HG02610 (cell line): ENCODE data around the gene CNOT2.

Experiments used
- ATAC-seq: cut with Tn5 transposase; IDR thresholded peaks from one replicate; pipeline ENCODE4 v1.9.1; 2021; ENCODE audit warnings: mild to moderate bottlenecking, moderate library complexity; ENCODE audit not compliant: unreplicated experiment

CNOT2 gene, protein sequence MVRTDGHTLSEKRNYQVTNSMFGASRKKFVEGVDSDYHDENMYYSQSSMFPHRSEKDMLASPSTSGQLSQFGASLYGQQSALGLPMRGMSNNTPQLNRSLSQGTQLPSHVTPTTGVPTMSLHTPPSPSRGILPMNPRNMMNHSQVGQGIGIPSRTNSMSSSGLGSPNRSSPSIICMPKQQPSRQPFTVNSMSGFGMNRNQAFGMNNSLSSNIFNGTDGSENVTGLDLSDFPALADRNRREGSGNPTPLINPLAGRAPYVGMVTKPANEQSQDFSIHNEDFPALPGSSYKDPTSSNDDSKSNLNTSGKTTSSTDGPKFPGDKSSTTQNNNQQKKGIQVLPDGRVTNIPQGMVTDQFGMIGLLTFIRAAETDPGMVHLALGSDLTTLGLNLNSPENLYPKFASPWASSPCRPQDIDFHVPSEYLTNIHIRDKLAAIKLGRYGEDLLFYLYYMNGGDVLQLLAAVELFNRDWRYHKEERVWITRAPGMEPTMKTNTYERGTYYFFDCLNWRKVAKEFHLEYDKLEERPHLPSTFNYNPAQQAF

DNA sequence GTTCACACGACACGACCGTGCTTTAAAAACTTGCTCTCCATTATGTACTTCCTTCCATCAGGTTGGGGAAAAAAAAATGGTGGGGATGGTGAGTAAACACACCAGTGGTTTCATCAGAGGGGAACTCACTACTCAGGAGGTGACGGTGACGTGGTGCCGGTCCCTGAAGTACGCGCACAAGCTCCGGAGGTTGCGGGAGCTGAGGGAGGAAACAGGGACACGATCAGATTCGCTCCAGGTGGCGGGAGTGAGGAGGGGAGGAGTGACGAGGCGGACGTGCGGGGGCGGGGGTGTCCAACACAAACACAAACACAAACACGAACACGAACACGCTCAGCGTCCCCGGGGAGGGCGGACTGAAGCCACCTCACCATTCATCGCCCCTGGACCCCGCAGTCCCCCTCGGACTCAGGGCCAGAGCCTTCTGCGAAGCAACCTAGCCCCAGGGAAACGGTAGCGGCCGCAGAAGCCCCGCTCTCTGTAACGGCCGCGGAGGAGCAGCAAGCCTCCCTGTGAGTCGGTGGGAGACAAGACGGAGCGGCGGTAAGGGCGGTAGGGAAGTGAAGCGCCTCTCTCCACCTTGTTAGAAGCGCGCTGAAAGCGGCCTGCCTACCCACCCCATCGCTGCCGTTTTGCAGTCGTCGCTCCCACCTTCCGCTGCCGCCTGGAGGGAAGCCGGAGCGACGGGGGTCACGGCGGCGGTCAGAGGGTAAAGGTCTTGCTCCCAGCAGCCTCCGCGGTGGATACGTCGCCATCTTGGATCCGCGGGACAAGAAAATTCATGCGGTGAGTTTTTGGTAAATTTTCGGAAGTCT lies at the start of gene CNOT2:
TSS of gene CNOT2 (plus strand) at position 739 of the 815 bp plus-strand sequence. CDS start 34,794 bp downstream, outside the sequence.
- ATAC-seq = peak; percentile 65

GRCh38 chr12:70194076-70194475 lies 49.2 kb upstream of the CNOT2 start:
- ATAC-seq = no peak

DNA sequence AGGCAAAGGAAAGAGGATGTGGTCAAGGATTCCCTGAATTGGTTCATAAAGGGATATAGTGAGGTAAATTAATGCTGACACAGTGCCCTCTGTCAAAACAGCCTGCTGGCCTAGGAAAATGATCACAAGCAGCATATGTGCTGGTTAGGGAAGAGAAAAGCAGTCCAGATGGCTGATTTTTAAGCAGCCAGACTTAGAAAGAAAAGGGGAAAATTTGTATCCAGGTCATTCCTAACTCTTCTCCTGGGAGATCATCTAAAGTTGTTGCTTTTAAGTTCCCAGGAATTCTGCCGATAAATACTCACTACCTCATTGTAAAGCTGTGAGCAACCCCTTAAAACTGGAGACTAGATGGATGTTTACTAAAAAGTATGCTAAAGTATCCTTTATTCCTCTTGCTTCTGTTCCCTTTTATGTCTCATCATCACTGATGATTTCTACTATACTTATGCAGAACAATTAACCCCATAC lies 46.4 kb upstream of the CNOT2 start:
- no peak for ATAC-seq

DNA sequence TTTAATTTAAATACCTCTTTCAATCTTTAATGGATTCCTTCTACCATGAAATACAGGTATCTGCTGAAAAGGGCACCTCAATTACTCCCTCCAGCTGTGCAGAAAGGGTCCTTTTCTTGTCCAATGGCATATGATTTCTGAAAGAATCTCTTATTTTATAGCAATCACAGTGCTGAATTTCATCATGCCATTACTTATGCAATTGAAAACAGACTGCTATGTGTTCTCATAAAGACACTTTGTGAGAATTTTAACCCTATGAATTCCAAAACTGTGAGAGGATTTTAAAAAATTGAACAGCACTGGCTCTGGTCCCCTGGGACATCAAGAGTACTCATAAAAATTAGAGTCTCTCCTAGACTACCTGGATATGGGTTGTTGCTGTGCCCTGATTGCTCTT lies 45.9 kb upstream of the CNOT2 start:
- ATAC-seq = no peak

- ATAC-seq = no peak
These were observed 29.5 kb upstream of the CNOT2 start for GRCh38 chr12:70213707-70214106.

DNA sequence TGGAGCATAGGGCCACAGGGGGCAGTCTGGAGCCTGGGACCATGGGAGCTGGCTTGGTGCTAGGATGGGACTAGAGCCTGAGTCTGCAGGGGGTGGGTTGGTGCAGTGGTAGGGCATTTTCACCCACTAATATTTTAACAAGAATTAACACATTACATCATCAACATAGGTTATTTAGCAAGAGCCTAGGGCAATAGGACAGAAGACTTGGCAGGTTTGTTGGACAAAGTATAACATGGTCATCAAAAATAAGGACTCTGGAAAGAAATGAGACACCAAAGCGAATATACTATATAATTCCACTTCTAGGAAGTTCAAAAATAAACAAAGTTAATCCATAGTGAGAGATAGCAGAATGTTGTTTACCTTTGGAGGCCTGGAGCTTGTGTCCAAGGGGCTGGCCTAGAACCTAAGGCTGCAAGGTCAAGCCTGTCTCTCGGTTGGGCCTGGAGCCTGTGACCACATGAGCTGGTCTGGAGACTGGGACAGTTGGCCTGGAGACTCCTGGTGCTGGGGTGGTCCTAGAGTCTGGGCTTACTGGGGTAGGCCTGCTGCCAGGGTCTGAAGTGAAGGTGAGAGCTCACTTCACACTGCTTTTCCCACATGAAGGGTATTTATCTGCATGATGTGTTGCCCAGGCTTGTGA lies 28.1 kb upstream of the CNOT2 start:
- no peak for ATAC-seq

- no peak for ATAC-seq
These were observed 25.8 kb upstream of the CNOT2 start for GRCh38 chr12:70217416-70217815.

GRCh38 chr12:70221626-70222025 lies 21.6 kb upstream of the CNOT2 start:
- ATAC-seq = no peak

- ATAC-seq = no peak
These were observed 15.3 kb upstream of the CNOT2 start for GRCh38 chr12:70227911-70228310.

- no peak for ATAC-seq
These were observed 12.2 kb upstream of the CNOT2 start for GRCh38 chr12:70230934-70231606.

DNA sequence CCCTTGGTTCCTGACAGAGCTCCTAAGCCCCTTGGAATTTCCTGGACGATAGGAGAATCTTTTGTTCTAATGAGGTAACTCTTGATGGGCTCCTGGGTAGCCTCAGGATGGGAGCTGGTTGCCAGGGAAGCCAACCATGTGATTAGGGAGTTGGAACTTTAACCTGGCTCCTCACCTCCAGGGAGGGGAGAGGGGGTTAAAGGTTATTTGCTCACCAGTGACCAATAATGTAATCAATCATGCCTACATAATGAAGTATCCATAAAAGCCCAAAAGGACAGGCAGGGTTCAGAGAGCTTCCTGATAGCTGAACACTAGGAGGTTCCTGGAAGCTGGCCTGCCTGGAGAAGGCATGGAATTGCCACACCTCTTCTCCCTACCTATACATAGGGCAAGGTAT lies 6.2 kb upstream of the CNOT2 start:
- no peak for ATAC-seq

DNA sequence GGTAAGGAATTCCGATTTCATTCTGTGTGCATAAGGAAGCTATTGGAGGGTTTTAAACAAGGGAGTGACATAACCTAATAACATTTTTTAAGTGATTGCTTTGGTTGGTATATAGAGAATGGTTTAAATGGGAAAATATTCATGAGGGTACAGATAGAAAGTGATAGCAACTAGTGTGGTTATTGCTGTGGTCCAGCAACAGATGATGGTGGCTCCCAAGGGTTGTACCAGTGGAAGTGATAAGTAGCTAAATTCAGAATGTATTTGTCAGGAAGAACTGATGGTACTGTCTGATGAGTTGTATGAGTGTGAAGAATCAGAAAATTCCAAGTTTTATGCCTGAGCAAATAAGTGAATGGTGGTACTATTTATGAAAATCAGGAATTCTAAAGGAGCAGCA lies 2.6 kb upstream of the CNOT2 start:
- ATAC-seq = peak; percentile 23

- no peak for ATAC-seq
These were observed 1.4 kb upstream of the CNOT2 start for GRCh38 chr12:70241845-70242244.

DNA sequence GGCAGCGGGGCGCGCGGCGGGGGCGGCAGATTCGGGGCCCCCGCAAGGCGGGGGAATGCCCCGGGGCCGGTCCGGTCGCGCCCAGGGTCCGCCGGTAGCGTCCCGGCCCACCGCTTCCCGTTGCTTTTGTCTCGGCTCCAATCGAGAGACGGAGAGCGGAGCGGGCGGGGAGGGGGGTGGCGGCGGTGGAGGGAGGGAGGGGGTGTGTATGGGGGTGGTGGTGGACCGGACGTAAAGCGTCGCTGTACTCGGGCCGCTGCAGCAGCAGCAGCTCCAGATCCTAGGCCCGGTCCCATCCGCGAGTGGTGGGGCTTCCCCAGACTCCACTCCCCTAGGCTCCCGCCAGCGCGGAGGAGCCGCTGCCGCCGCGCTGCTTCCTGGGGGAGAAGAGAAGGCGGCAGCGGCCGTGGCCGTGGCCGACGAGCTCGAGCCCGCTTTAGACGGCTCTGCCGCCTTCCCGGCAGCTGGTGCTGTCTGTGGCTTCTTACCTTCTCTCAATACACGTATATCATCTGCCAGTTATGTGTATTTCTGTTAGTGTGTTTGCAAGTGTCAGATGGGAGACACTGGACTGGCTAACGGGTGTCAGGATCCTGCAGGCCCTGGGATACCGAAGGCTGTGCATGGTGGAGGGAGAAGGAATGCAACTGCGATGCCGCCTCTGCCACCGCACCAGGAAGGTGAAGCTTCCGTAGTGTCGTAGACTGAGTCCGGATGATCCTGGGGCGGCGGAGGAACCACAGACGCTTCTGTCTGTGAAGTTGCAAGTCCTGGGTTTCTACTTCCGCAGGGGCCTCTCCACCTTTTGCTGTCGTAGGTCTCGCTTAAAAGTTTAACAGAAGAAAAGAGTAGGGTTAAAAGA lies 508 bp downstream of the CNOT2 start:
- peak; percentile 45 for ATAC-seq

DNA sequence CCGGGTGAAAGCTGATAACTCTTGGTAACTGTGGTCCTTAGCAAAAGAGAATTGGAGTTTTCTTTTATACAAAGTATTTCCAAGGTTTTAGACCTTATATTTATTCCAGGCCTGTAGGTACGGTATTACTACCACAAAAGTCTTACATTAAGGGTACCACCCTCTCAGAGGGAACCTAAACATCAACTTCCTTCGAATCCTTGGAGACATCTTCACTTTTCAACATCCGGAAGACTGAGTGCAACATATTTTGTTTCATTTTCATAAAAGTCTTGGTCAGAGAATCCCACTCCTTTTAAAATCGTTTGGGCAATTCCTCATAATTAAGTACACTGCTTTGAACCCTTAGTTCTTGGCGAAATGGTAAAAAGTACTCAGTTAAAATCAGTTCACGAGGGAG lies 1.2 kb downstream of the CNOT2 start:
- no peak for ATAC-seq

GRCh38 chr12:70245458-70245857 lies 2.2 kb downstream of the CNOT2 start:
- no peak for ATAC-seq

DNA sequence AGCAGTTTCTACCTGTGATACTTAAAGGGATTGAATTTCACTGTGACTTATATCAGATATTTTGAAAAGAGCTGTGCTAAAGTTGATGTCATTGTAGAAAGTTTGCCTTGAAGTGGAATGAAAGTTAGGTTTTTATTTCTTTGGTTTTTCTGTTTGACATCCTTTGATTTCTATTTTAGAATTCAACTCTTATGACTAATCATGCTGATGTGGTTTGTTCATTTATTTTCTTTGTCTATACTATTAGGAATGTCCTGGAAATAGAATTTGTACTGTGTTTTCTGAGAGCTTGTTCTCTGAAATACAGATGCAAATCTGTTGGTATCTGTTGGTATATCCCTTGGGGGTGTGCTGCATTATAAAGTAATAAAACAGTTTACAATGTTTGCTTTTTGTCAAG lies 3.3 kb downstream of the CNOT2 start:
- no peak for ATAC-seq

DNA sequence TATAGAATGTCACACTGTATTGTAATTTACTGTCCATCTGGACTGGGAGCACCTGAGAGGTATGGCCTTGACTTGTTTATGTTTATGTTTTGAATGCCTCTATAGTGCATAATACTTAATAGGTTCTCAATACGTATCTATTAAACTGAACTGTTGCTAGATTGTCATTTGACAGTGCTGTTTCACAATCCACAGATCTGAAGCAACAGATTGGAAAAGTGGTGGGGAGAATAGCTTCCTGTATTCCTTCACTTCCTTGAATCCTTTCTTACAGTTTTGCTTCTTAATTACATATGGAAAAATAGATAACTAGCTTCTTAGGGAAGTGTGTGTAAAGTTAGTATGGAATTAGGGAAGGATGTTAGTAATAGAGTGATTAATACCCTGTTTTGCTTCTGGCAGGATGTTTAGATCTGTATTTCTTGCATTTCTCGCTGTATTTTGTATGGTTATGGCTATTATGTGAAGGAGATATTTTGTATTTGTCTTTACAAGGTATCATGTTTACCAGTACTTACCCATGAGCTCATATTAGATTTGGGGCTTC lies 4.5 kb downstream of the CNOT2 start:
- no peak for ATAC-seq

DNA sequence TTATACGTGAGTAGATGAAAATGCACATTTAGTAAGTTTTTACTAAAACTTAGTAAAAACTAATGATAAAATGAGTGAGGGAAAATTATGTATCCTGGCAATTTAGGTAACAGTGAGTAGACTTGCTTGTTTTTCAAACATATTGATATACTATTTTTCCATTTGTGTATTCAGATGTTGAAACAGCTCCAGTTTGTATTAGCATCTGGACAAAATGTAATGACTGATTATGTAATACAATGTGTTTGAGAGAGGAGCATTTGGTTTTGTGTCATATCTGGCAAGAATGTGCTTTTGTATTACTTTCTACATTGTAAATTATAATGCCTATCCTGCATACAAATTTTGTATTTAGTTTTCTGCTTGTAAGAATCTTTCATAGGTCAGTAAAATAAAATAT lies 5.6 kb downstream of the CNOT2 start:
- ATAC-seq = no peak
